K562 (cell line): ENCODE data around the gene PRF1. TPM values are rescaled to one million over a fixed set of nuclear protein-coding genes. Genes with fewer than 3 reads are reported as not detected.

Source experiments
- ATAC-seq: fragments of 200-7000 bp; cut with Tn5 transposase; 3 replicates; pipeline ENCODE4 v1.9.1; 2020; ENCODE audit warnings: moderate library complexity
- BruUV-seq: library from RNA; stranded (reverse); fragments of 400-500 nt; replicated peaks from 2 replicates; lab custom pipeline; 2021; lab: Mats Ljungman, UMichigan
- CTCF ChIA-PET: fragments of 300-600 bp; formaldehyde crosslinking; extraction: SDS; loops from one replicate; lab custom pipeline; 2021; ENCODE audit warnings: low intra/inter-chr PET ratio; lab: Yijun Ruan, JAX
- POLR2A ChIA-PET: fragments of 300-600, 350-650 bp; sonication (Branson Sonifier 250); formaldehyde crosslinking; extraction: SDS; loops from one replicate; lab custom pipeline; 2021; ENCODE audit warnings: antibody characterized with exemption, inconsistent platforms; lab: Yijun Ruan, JAX
- DNase-seq, 4 experiments: peaks; one replicate each; pipeline versions ENCODE4 v3.0.0 to v3.0.0-alpha.2; 2011 to 2018; ENCODE audit warnings: low spot score in 3 of 4, mixed read lengths in 3 of 4; ENCODE audit errors: extremely low read depth in 1 of 4
- FAIRE-seq: peaks from 2 replicates; lab custom pipeline; 2011; peaks lifted over from hg19 to GRCh38; lab: Jason Lieb, UNC
- H2AFZ ChIP-seq: 2 replicates; pipeline ENCODE4 v1.6.0; 2011; ENCODE audit warnings: low read depth, low read length, control low read depth, inconsistent platforms
- H3K27ac ChIP-seq: fragments of 200-600 bp; 3 replicates; pipeline ENCODE4 v1.8.0; 2011; ENCODE audit warnings: low read depth, mild to moderate bottlenecking, control low read depth, inconsistent platforms, low read length, moderate library complexity, mixed read lengths; ENCODE audit errors: extremely low read depth
- H3K27me3 ChIP-seq, 2 experiments: fragments of 300-600 bp in 1 of 2; 2 replicates in 1 of 2; 3 replicates in 1 of 2; pipeline versions ENCODE4 v1.6.0 to v1.8.0; 2011; ENCODE audit warnings: inconsistent platforms in 2 of 2, low read length in 2 of 2, mild to moderate bottlenecking in 1 of 2, mixed read lengths in 1 of 2, moderate library complexity in 1 of 2; ENCODE audit not compliant: control insufficient read depth in 2 of 2, insufficient read depth in 2 of 2
- H3K36me3 ChIP-seq: fragments of 300-600 bp; 3 replicates; pipeline ENCODE4 v1.8.0; 2011; ENCODE audit warnings: mild to moderate bottlenecking, low read length, inconsistent platforms; ENCODE audit not compliant: control insufficient read depth, insufficient read depth
- H3K4me1 ChIP-seq, 2 experiments: fragments of 200-600 bp in 1 of 2; replicated peaks in 1 of 2; 2 replicates in 1 of 2; 3 replicates in 1 of 2; pipeline versions ENCODE4 v1.5.1 to v1.8.0; 2011; ENCODE audit warnings: inconsistent platforms in 2 of 2, low read length in 2 of 2, mild to moderate bottlenecking in 1 of 2, mixed read lengths in 1 of 2, moderate library complexity in 1 of 2; ENCODE audit not compliant: control insufficient read depth in 2 of 2, insufficient read depth in 2 of 2
- H3K4me2 ChIP-seq: 2 replicates; pipeline ENCODE4 v1.6.1; 2011; ENCODE audit warnings: low read length, control low read depth, inconsistent platforms, mixed read lengths; ENCODE audit not compliant: insufficient read depth
- H3K4me3 ChIP-seq: fragments of 200-600 bp; sonication (generic), shearing (Covaris generic); 2 replicates; pipeline ENCODE4 v1.5.1; 2016; ENCODE audit warnings: control low read depth, inconsistent platforms
- H3K79me2 ChIP-seq: fragments of 200-600 bp; 3 replicates; pipeline ENCODE4 v1.8.0; 2011; ENCODE audit warnings: low read length, inconsistent platforms; ENCODE audit not compliant: control insufficient read depth, insufficient read depth
- H3K9ac ChIP-seq, 2 experiments: 2 replicates each; pipeline versions ENCODE4 v1.6.0 to v1.6.1; 2011; ENCODE audit warnings: low read depth in 2 of 2, low read length in 2 of 2, control low read depth in 1 of 2, inconsistent platforms in 1 of 2, mild to moderate bottlenecking in 1 of 2, mixed read lengths in 1 of 2; ENCODE audit not compliant: insufficient read depth in 1 of 2
- H3K9me1 ChIP-seq: one replicate; pipeline ENCODE4 v1.6.0; 2011; ENCODE audit warnings: inconsistent platforms, mild to moderate bottlenecking, low read length, moderate library complexity; ENCODE audit not compliant: control insufficient read depth, insufficient read depth
- H3K9me3 ChIP-seq: replicated peaks from 2 replicates; pipeline ENCODE4 v1.5.1; 2011; ENCODE audit warnings: low read depth, low read length, inconsistent platforms; ENCODE audit not compliant: control insufficient read depth, insufficient read depth
- H4K20me1 ChIP-seq: replicated peaks from 2 replicates; pipeline ENCODE4 v1.6.1; 2011; ENCODE audit warnings: low read length, inconsistent platforms, mixed read lengths; ENCODE audit not compliant: control insufficient read depth, insufficient read depth
- CAMTA2 ChIP-seq: fragments of 250-450 bp; sonication (Bioruptor Pico); conservative IDR thresholded peaks from 2 replicates; pipeline ENCODE4 v1.5.1; 2022
- ZBTB1 ChIP-seq: sonication (generic); formaldehyde crosslinking; IDR thresholded peaks from 2 replicates; pipeline ENCODE4 v1.8.1; 2023; ENCODE audit warnings: missing genetic modification reagents, low read depth, mild to moderate bottlenecking, borderline replicate concordance
- ZNF217 ChIP-seq: sonication (generic); formaldehyde crosslinking; IDR thresholded peaks from 2 replicates; pipeline ENCODE4 v1.8.0; 2022; ENCODE audit warnings: mild to moderate bottlenecking, missing genetic modification reagents
- ZNF347 ChIP-seq: fragments of 450-650 bp; formaldehyde crosslinking; IDR thresholded peaks from 2 replicates; pipeline ENCODE4 v1.4.0; 2020; ENCODE audit warnings: low read depth, mild to moderate bottlenecking, moderate library complexity
- WGBS: fragments of 100-300 bp; shearing (Covaris generic); methylation state at CpG from one replicate; pipeline ENCODE4 v1.1.6; 2016; ENCODE audit warnings: low coverage, mixed read lengths; ENCODE audit not compliant: insufficient coverage; ENCODE audit errors: missing lambda C conversion rate; 5-methylcytosine and 5-hydroxymethylcytosine counted together
- in situ Hi-C: fragments of 300-500 bp; cut with MboI; formaldehyde crosslinking; loops from 4 replicates; pipeline ENCODE4 v1.15.0; 2018; ENCODE audit warnings: inconsistent platforms, mixed read lengths
- intact Hi-C: fragments of 100-400 bp; cut with micrococcal nuclease; formaldehyde crosslinking; loops from 2 replicates; pipeline ENCODE4 v1.14.2; 2022
- polyA plus RNA-seq, 8 experiments: library from polyadenylated mRNA; depleted of rRNA in 4 of 8; stranded (reverse) in 5 of 8; unstranded in 3 of 8; fragments of >200 nt; fragmentation: Nextera tagmentation in 2 of 8; fragmentation: Illumina TruSeq in 1 of 8; extraction: Ambion mirVana in 2 of 8; extraction: Trizol in 1 of 8; gene quantifications; 2 replicates each; pipeline versions ENCODE4 v1.2.1 to v1.2.3, GENCODE V29; 2011 to 2014; ENCODE audit warnings: inconsistent platforms in 1 of 8, missing spikeins in 1 of 8
- total RNA-seq, 7 experiments: library from RNA; depleted of rRNA in 6 of 7; stranded (reverse); fragments of >200 nt in 6 of 7; fragmentation: Illumina TruSeq in 2 of 7; extraction: Trizol in 2 of 7; gene quantifications; 2 replicates each; pipeline versions ENCODE4 v1.2.1 to v1.2.3, GENCODE V29; 2011 to 2021; ENCODE audit warnings: low replicate concordance in 1 of 7
- TF ChIP-seq, protein P1 (sequence below): fragments of 250-450 bp; sonication (Bioruptor Pico); IDR thresholded peaks from 2 replicates; pipeline ENCODE4 v1.5.0; 2020; ENCODE audit warnings: mild to moderate bottlenecking, borderline replicate concordance

The PRF1 gene
- total and polyA plus RNA-seq, 9 of the 15 experiments (the other 6 are each of a cell fraction or from before 2014, with no cell fraction given): 3.8 to 8.6 (median 6.3) TPM

DNA sequence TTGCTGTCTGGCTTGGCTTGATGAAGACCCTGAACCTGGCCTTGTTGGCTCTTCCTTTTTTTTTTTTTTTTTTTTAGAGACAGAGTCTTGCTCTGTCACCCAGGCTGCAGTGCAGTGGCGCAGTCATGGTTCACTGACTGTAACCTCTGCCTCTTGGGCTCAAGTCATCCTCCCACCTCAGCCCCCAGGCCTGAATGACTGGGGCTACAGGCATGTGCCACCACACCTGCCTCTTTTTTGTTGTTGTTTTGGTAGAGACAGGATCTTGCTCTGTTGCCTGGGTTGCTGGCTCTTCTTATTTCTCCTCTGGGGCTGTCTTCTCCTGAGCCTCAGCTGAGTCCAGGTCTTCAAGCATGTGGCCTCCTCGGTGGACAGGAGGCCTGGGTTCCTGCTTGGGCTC lies 44.7 kb downstream of the PRF1 start:
- TF ChIP-seq ZNF347: no peak
- no peak for TF ChIP-seq ZNF217 (CRISPR knock-in tag)
- TF ChIP-seq, protein P1, sequence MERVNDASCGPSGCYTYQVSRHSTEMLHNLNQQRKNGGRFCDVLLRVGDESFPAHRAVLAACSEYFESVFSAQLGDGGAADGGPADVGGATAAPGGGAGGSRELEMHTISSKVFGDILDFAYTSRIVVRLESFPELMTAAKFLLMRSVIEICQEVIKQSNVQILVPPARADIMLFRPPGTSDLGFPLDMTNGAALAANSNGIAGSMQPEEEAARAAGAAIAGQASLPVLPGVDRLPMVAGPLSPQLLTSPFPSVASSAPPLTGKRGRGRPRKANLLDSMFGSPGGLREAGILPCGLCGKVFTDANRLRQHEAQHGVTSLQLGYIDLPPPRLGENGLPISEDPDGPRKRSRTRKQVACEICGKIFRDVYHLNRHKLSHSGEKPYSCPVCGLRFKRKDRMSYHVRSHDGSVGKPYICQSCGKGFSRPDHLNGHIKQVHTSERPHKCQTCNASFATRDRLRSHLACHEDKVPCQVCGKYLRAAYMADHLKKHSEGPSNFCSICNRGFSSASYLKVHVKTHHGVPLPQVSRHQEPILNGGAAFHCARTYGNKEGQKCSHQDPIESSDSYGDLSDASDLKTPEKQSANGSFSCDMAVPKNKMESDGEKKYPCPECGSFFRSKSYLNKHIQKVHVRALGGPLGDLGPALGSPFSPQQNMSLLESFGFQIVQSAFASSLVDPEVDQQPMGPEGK (CRISPR knock-in tag): no peak
- 0 out of 2 replicates have a peak, but pooled peaks have one; percentile 17 for TF ChIP-seq ZBTB1 (CRISPR knock-in tag)
- TF ChIP-seq CAMTA2: no peak
- TF ChIP-seq, all 486 proteins: peak for 1
- no peak overlapping the region for H2AFZ ChIP-seq
- intact Hi-C loops (loop anchor here (2.0 kb wide), 5 partner anchors 21 to 323 kb away; no protein-coding TSS in a partner anchor), in situ Hi-C loops (no loop called here)
- H3K4me1 ChIP-seq: peaks cover 25 to 52% of the 10 kb centered on the region in 2 experiments
- H3K36me3 ChIP-seq: no peaks in the 10 kb centered on the region
- peak overlapping the region in 1 of 2 experiments; percentile 5; a peak in 1 of 4 replicates for H3K9ac ChIP-seq
- no peaks in the 10 kb centered on the region for H3K9me3 ChIP-seq
- no peak overlapping the region for H3K4me2 ChIP-seq
- no peaks in the 10 kb centered on the region for H3K27me3 ChIP-seq
- H3K27ac ChIP-seq: no peak overlapping the region
- H4K20me1 ChIP-seq: no peaks in the 10 kb centered on the region
- FAIRE-seq (no peak), DNase-seq (no peak), ATAC-seq (no peak)
- no TSS peak for BruUV-seq
- H3K79me2 ChIP-seq: no peaks in the 10 kb centered on the region
- ChIA-PET POLR2A (no interaction called here), CTCF (no interaction called here)
- WGBS: 69% methylated on average over 2 of the region's 2 CpGs
- no peak overlapping the region for H3K4me3 ChIP-seq
- no peaks in the 10 kb centered on the region for H3K9me1 ChIP-seq
